ENCODE results near the gene HOXC4. TPM values are rescaled to one million over a fixed set of nuclear protein-coding genes. Genes with fewer than 3 reads are reported as not detected.

HOXC4 gene
- total and polyA plus RNA-seq, 12 donors: 0.78 to 7.4 (median 2.9) TPM

DNA sequence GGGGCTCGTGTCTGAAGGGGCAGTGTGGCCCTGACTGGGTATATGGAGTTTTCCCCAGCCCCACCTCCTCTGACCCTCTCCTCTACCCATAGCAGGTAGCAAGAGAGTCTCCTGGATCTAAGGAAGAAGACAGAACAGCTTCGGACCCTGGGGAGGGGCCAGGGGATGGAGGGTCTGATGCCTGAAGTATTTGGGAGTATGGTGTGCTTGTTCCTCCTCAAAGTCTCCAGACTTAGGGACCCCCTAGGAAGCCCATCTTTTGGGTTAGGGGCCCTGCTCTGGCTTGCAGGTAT is 45.4 kb upstream of the HOXC4 start:
- peak overlapping the region in 2 of 5 donors; percentile 34 to 87 for H3K27ac ChIP-seq
- WGBS, 4 donors: 38 to 63% (median 52%) methylated on average over 1 to 2 of the region's 2 CpGs

GRCh38 chr12:54009171-54010052 is 44.2 kb upstream of the HOXC4 start:
- Histone ChIP-seq H3K27ac (peak overlapping the region in 3 of 5 donors; percentile 53 to 87 (median 72)), H3K4me3 (peak overlapping the region in 2 of 4 donors; percentile 37 to 53), H3K4me1 (replicated peaks in 1 of 2) (peaks cover 3 to 8% of the 10 kb centered on the region in 2 donors), H3K36me3 (replicated peaks in 1 of 2) (no peaks in the 10 kb centered on the region), H3K27me3 (peaks cover 3% of the 10 kb centered on the region), H3K9me3 (replicated peaks in 1 of 3) (no peaks in the 10 kb centered on the region)
- intact Hi-C loops (cut with DNase I): loop anchor here in 1 of 2 donors (5.0 kb wide), 1 partner anchor 188 kb away; no protein-coding TSS in a partner anchor
- 6 to 19% (median 9%) methylated on average over 25 to 51 of the region's 51 CpGs for WGBS, 4 donors
- no peak for TF ChIP-seq CTCF (IDR thresholded peaks at IDR 0.05)
- TF ChIP-seq POLR2A (IDR thresholded peaks at IDR 0.05): no peak
- DNase-seq: peak in 3 of 7 donors; percentile 25 to 42 (median 33)

More for the DNA sequence above, 45.4 kb upstream of the HOXC4 start:
- intact Hi-C loops (cut with DNase I): loop anchor here in 1 of 2 donors (5.0 kb wide), 1 partner anchor 189 kb away; no protein-coding TSS in a partner anchor
- no peaks in the 10 kb centered on the region for H3K9me3 ChIP-seq (replicated peaks in 1 of 3)
- peaks cover 3% of the 10 kb centered on the region for H3K27me3 ChIP-seq
- DNase-seq: no peak
- H3K4me1 ChIP-seq (replicated peaks in 1 of 2): peaks cover 3 to 8% of the 10 kb centered on the region in 2 donors
- H3K4me3 ChIP-seq: peak overlapping the region in 1 of 4 donors; percentile 53
- TF ChIP-seq POLR2A (IDR thresholded peaks at IDR 0.05): no peak
- no peak for TF ChIP-seq CTCF (IDR thresholded peaks at IDR 0.05)
- no peaks in the 10 kb centered on the region for H3K36me3 ChIP-seq (replicated peaks in 1 of 2)

DNA sequence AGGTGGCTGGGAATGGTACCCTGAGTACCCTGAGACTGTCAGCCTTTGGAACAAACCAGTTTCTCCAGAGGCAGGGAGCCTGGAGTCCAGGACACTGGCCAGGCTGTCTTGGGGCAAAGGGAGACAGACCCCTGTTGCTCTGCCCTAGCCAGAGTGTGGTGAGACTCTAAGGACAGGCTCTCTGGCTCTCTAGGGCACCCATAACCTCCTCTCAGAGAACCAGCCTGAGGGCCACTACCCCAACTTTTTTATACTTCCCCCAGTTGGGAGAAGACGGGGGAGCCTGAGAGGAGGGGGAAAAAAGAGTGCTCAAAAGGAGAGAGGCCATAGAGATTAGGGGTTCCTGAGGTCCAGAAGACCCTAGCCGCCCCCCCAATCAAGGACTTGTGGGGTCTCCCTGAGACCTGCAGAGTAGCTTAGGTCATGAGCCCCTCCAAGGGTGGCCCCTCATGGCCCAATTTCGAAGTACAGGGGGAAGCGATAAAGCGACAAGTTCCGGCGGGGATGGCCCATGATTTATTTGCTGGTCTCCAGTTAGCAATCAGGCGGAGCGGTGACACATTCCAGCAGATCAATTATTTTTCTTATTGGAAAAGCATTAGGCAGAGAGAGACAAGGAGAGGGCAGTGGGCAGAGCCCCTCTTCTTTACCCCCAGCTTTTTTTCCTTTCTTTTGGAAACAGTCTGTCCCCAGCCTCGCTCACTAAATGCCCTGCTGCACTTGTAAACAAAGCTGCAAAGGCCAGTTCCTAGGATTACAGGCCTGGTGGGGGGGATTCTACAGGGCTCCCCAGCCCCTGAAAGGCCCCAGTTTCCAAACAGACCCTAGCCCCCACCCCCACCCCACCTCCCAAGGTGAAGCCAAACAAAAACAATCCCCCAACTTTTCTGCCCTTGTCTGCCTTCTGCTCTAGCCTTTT is 43.3 kb upstream of the HOXC4 start:
- TF ChIP-seq CTCF (IDR thresholded peaks at IDR 0.05) (no peak), POLR2A (IDR thresholded peaks at IDR 0.05) (no peak)
- H3K27ac ChIP-seq: peak overlapping the region in 2 of 5 donors; percentile 72 to 87
- no peaks in the 10 kb centered on the region for H3K9me3 ChIP-seq (replicated peaks in 1 of 3)
- intact Hi-C loops (cut with DNase I): no loop called here
- H3K36me3 ChIP-seq (replicated peaks in 1 of 2): no peaks in the 10 kb centered on the region
- peaks cover 3 to 8% of the 10 kb centered on the region in 2 donors for H3K4me1 ChIP-seq (replicated peaks in 1 of 2)
- H3K4me3 ChIP-seq: peak overlapping the region in 1 of 4 donors; percentile 53
- DNase-seq: no peak
- H3K27me3 ChIP-seq: peaks cover 3% of the 10 kb centered on the region
- WGBS, 4 donors: 51 to 68% (median 59%) methylated on average over 10 of the region's 10 CpGs
